Measurements from ENCODE around the gene NNAT.

The NNAT gene

DNA sequence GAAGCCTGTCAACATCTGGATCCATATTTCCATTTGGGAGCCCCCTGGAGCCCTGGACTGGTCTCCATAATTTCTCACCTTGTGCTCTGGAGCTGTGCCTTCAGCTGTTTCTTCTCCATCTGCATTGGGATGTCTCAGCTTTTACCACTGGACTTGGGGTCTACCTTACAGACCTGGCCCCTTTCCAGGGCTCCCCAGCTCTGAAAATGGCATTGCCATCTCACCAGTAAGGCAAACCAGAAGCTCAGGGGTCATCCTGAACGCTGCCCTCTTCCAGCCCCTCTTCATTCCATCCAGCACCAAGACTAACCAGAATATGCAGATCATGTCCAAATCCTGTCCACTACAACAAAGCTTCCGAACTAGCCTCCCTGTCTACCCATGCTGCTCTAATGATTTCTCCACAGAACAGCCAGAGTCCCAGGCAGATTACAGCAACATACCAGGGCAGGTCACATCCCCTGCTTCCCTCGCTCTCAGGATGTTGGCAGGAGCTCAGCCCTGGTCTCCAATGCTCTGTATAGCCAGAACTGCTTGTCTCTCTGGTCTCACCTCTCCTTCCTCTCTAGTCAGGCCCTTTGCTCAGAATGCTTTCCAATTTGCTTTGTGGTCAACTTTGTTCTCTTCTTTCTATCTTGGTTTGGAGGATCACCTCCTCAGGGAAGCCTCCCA is 17.7 kb upstream of the NNAT start:
- H3K27ac ChIP-seq (ENCODE audit: low read depth, low read length, poor library complexity, severe bottlenecking) = no peak overlapping the region
- no peaks in the 10 kb centered on the region for H3F3A ChIP-seq (ENCODE audit: insufficient read depth, low read length)
- no peaks in the 10 kb centered on the region for H3K9me3 ChIP-seq (ENCODE audit: low read length)
- H3K9me2 ChIP-seq (ENCODE audit: low read depth, low read length) = no peaks in the 10 kb centered on the region
- H4K20me1 ChIP-seq (ENCODE audit: insufficient read depth, low read length) = no peaks in the 10 kb centered on the region
- H3K9ac ChIP-seq (ENCODE audit: low read length) = no peak overlapping the region
- H3K79me2 ChIP-seq (ENCODE audit: insufficient read depth, low read length) = no peaks in the 10 kb centered on the region
- H3K27me3 ChIP-seq (ENCODE audit: insufficient read depth, low read length) = no peaks in the 10 kb centered on the region
- H3K4me1 ChIP-seq (ENCODE audit: insufficient read depth, low read length, severe bottlenecking) = peaks cover 8% of the 10 kb centered on the region
- H3K4me3 ChIP-seq (ENCODE audit: low read depth, low read length, poor library complexity, severe bottlenecking) = no peak overlapping the region
- H3K4me2 ChIP-seq (ENCODE audit: low read length) = no peak overlapping the region
- H3K36me3 ChIP-seq (ENCODE audit: insufficient read depth, low read length) = no peaks in the 10 kb centered on the region
- no peak overlapping the region for H2AFZ ChIP-seq (ENCODE audit: low read length)
- no peak for TF ChIP-seq EZH2 (IDR thresholded peaks at IDR 0.05; ENCODE audit: borderline replicate concordance, low read length)
- TF ChIP-seq, protein P1, sequence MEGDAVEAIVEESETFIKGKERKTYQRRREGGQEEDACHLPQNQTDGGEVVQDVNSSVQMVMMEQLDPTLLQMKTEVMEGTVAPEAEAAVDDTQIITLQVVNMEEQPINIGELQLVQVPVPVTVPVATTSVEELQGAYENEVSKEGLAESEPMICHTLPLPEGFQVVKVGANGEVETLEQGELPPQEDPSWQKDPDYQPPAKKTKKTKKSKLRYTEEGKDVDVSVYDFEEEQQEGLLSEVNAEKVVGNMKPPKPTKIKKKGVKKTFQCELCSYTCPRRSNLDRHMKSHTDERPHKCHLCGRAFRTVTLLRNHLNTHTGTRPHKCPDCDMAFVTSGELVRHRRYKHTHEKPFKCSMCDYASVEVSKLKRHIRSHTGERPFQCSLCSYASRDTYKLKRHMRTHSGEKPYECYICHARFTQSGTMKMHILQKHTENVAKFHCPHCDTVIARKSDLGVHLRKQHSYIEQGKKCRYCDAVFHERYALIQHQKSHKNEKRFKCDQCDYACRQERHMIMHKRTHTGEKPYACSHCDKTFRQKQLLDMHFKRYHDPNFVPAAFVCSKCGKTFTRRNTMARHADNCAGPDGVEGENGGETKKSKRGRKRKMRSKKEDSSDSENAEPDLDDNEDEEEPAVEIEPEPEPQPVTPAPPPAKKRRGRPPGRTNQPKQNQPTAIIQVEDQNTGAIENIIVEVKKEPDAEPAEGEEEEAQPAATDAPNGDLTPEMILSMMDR (IDR thresholded peaks at IDR 0.05; ENCODE audit: low read length) = no peak

DNA sequence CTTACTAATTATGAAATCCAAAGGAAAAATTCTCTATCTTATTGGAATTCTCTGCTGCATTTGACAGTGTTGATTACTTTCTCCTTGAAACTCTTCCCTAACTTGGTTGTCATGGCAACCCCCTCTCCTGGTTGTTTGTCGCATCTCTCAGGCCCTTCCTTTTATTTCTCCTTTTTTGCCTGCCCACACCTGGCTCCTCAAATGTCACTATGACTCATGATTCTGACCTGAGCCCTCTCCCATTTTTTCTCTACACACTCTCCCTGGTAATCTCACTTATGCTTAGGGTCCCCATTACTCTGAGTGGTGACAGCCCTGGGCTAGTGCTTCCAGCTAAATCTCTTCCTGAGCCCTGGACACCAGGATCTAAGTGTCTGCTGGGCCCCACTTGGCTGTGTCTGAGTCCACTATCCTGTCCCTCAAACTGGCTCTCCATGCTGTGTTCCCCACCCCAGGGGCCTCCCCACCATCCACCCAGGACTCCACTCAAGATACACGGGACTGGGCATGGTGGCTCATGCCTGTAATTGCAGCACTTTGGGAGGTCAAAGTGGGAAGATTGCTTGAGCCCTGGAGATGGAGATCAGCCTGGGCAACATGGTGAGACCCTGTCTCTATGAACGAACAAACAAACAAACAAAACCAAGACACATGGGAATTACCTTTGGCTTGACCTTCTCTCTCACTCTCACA is 16.5 kb upstream of the NNAT start:
- H3K4me3 ChIP-seq (ENCODE audit: low read depth, low read length, poor library complexity, severe bottlenecking) = no peak overlapping the region
- no peaks in the 10 kb centered on the region for H3K36me3 ChIP-seq (ENCODE audit: insufficient read depth, low read length)
- no peak for TF ChIP-seq EZH2 (IDR thresholded peaks at IDR 0.05; ENCODE audit: borderline replicate concordance, low read length)
- TF ChIP-seq, protein P1 (IDR thresholded peaks at IDR 0.05; ENCODE audit: low read length) = no peak
- H3K4me2 ChIP-seq (ENCODE audit: low read length) = no peak overlapping the region
- H3K9ac ChIP-seq (ENCODE audit: low read length) = no peak overlapping the region
- H3K4me1 ChIP-seq (ENCODE audit: insufficient read depth, low read length, severe bottlenecking) = peaks cover 8% of the 10 kb centered on the region
- no peaks in the 10 kb centered on the region for H3K9me3 ChIP-seq (ENCODE audit: low read length)
- no peak overlapping the region for H3K27ac ChIP-seq (ENCODE audit: low read depth, low read length, poor library complexity, severe bottlenecking)
- H4K20me1 ChIP-seq (ENCODE audit: insufficient read depth, low read length) = no peaks in the 10 kb centered on the region
- no peaks in the 10 kb centered on the region for H3K9me2 ChIP-seq (ENCODE audit: low read depth, low read length)
- no peaks in the 10 kb centered on the region for H3F3A ChIP-seq (ENCODE audit: insufficient read depth, low read length)
- no peaks in the 10 kb centered on the region for H3K79me2 ChIP-seq (ENCODE audit: insufficient read depth, low read length)
- no peak overlapping the region for H2AFZ ChIP-seq (ENCODE audit: low read length)
- H3K27me3 ChIP-seq (ENCODE audit: insufficient read depth, low read length) = no peaks in the 10 kb centered on the region

DNA sequence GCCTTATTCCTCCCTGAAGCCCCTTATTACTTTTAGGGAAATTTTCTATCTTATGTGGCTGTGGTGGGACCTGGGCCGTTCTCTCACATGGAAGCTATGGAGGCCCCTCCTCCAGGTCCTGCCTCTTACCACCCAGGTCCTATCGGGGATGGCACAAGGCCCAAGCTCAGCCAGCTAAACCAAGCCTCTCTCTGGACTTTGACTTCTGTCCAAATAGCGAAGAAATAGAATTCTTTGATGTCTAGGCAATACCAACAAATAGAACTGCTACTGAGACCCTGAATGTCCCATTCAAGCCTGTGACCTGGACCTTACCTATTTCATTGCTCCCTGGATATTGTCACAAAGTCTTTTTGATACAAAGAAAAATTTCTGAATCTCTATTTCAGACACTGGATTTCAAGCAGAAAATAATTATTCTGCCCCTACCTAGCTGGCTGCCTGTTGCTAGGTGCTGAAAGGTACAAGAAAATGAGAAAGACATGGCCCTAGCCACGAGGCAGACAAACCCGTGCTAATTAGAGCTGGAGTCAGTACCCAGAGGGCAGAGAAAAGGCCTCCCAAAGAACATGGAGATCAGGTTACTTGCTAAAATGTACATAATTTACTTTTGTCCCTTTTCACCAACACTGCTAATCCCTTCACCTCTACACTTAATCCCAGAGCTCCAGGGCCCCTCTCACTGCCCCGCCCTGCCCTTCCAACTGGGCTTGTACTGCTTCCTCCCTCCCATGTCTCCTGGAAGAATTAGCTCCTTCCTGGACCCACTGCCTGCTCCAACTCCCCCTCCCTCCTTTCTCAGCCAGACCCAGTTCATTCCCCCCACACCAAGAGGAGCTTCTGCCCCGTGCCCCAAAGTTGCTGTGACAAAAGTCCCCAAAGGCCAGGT is 15.5 kb upstream of the NNAT start:
- Histone ChIP-seq H3K79me2 (ENCODE audit: insufficient read depth, low read length) (no peaks in the 10 kb centered on the region), H3F3A (ENCODE audit: insufficient read depth, low read length) (no peaks in the 10 kb centered on the region), H3K9ac (ENCODE audit: low read length) (no peak overlapping the region), H3K4me3 (ENCODE audit: low read depth, low read length, poor library complexity, severe bottlenecking) (no peak overlapping the region), H4K20me1 (ENCODE audit: insufficient read depth, low read length) (no peaks in the 10 kb centered on the region), H3K9me2 (ENCODE audit: low read depth, low read length) (no peaks in the 10 kb centered on the region), H3K4me1 (ENCODE audit: insufficient read depth, low read length, severe bottlenecking) (peaks cover 8% of the 10 kb centered on the region), H2AFZ (ENCODE audit: low read length) (no peak overlapping the region), H3K36me3 (ENCODE audit: insufficient read depth, low read length) (no peaks in the 10 kb centered on the region), H3K4me2 (ENCODE audit: low read length) (no peak overlapping the region), H3K27ac (ENCODE audit: low read depth, low read length, poor library complexity, severe bottlenecking) (no peak overlapping the region), H3K27me3 (ENCODE audit: insufficient read depth, low read length) (no peaks in the 10 kb centered on the region), H3K9me3 (ENCODE audit: low read length) (no peaks in the 10 kb centered on the region)
- TF ChIP-seq, protein P1 (IDR thresholded peaks at IDR 0.05; ENCODE audit: low read length) = no peak

Data from OCI-LY1 (cell line).